Omental fat pad (tissue), 4 donors: ENCODE measurements around the gene EPS15. TPM values are rescaled to one million over a fixed set of nuclear protein-coding genes. Genes with fewer than 3 reads are reported as not detected.
"Not testable (repeated sequence)": the region's sequence is repeated elsewhere in the genome, so short reads cannot be mapped to it uniquely, and the experiment has no call there.

Experiments
- ATAC-seq: fragments of 150-250 bp; one replicate; pipeline ENCODE4 v1.9.1; 2016; ENCODE audit warnings: mild to moderate bottlenecking, moderate library complexity; ENCODE audit not compliant: low FRiP score
- DNase-seq: peaks from one replicate; pipeline ENCODE4 v3.0.0-alpha.2; 2019; ENCODE audit warnings: low spot score
- CTCF ChIP-seq, 3 donors: fragments of 450-650 bp; IDR thresholded peaks; one replicate each; pipeline ENCODE4 v1.5.1; 2016 to 2017; ENCODE audit warnings: antibody characterized with exemption in 3 of 3, mild to moderate bottlenecking in 3 of 3, moderate library complexity in 2 of 3
- total RNA-seq, 4 donors: library from RNA; depleted of rRNA; stranded (reverse); fragments of >200 nt; gene quantifications; one replicate each; pipeline ENCODE4 v1.1.0, GENCODE V29; 2016

Gene EPS15
- total RNA-seq, 4 donors from 2014 or later: 83.1 to 186 (median 92.9) TPM

GRCh38 chr1:51472359-51472758 is 46.7 kb downstream of the EPS15 start:
- ATAC-seq (no peak), DNase-seq (no peak)
- TF ChIP-seq CTCF (IDR thresholded peaks at IDR 0.05): no peak

- no peak for DNase-seq
- no peak for TF ChIP-seq CTCF (IDR thresholded peaks at IDR 0.05)
- ATAC-seq: no peak
Measured at GRCh38 chr1:51469518-51469917, 49.5 kb downstream of the EPS15 start.

GRCh38 chr1:51464828-51465227 is 54.2 kb downstream of the EPS15 start:
- TF ChIP-seq CTCF (IDR thresholded peaks at IDR 0.05): no peak
- DNase-seq: no peak
- no peak for ATAC-seq

GRCh38 chr1:51463561-51463960 is 55.5 kb downstream of the EPS15 start:
- no peak for TF ChIP-seq CTCF (IDR thresholded peaks at IDR 0.05)
- DNase-seq: no peak
- ATAC-seq: no peak

- DNase-seq, ATAC-seq: not testable (repeated sequence)
Measured at GRCh38 chr1:51462289-51462688, 56.8 kb downstream of the EPS15 start.

- no peak for TF ChIP-seq CTCF (IDR thresholded peaks at IDR 0.05)
- ATAC-seq: no peak
- no peak for DNase-seq
Measured at GRCh38 chr1:51454554-51454953, 64.5 kb downstream of the EPS15 start.

GRCh38 chr1:51453010-51453409 is 66.1 kb downstream of the EPS15 start:
- ATAC-seq: no peak
- DNase-seq: no peak
- TF ChIP-seq CTCF (IDR thresholded peaks at IDR 0.05): no peak

- not testable (repeated sequence) for DNase-seq, ATAC-seq
Measured at GRCh38 chr1:51448844-51449454, 70.1 kb downstream of the EPS15 start.
